Measurements from ENCODE around the gene PDRG1.

Gene PDRG1

GRCh38 chr20:31951530-31952453 lies at the start of gene PDRG1:
PDRG1 (minus strand) TSS chr20:31952046; CDS start chr20:31951961, 85 bp downstream.
- DNase-seq (ENCODE audit: low spot score): peak; percentile 89

GRCh38 chr20:31998246-31998645 lies 46.4 kb upstream of the PDRG1 start:
- DNase-seq (ENCODE audit: low spot score): no peak

- DNase-seq (ENCODE audit: low spot score): no peak
Measured at GRCh38 chr20:31996996-31997395, 45.1 kb upstream of the PDRG1 start.

- no peak for DNase-seq (ENCODE audit: low spot score)
Measured at GRCh38 chr20:31992086-31992485, 40.2 kb upstream of the PDRG1 start.

- no peak for DNase-seq (ENCODE audit: low spot score)
Measured at GRCh38 chr20:31991339-31991705, 39.5 kb upstream of the PDRG1 start.

GRCh38 chr20:31990641-31991338 lies 38.9 kb upstream of the PDRG1 start:
- DNase-seq (ENCODE audit: low spot score): no peak

- DNase-seq (ENCODE audit: low spot score): no peak
Measured at GRCh38 chr20:31989030-31989645, 37.3 kb upstream of the PDRG1 start.

GRCh38 chr20:31988430-31989015 lies 36.7 kb upstream of the PDRG1 start:
- DNase-seq (ENCODE audit: low spot score): no peak

- DNase-seq (ENCODE audit: low spot score): no peak
Measured at GRCh38 chr20:31987744-31988143, 35.9 kb upstream of the PDRG1 start.

- no peak for DNase-seq (ENCODE audit: low spot score)
Measured at GRCh38 chr20:31984981-31985471, 33.2 kb upstream of the PDRG1 start.

GRCh38 chr20:31981784-31982183 lies 29.9 kb upstream of the PDRG1 start:
- no peak for DNase-seq (ENCODE audit: low spot score)

- DNase-seq (ENCODE audit: low spot score): no peak
Measured at GRCh38 chr20:31979713-31980426, 28.0 kb upstream of the PDRG1 start.

GRCh38 chr20:31977080-31977479 lies 25.2 kb upstream of the PDRG1 start:
- DNase-seq (ENCODE audit: low spot score): no peak

GRCh38 chr20:31975874-31976273 lies 24.0 kb upstream of the PDRG1 start:
- no peak for DNase-seq (ENCODE audit: low spot score)

- DNase-seq (ENCODE audit: low spot score): no peak
Measured at GRCh38 chr20:31974951-31975487, 23.2 kb upstream of the PDRG1 start.

- no peak for DNase-seq (ENCODE audit: low spot score)
Measured at GRCh38 chr20:31974296-31974695, 22.4 kb upstream of the PDRG1 start.

GRCh38 chr20:31972471-31973021 lies 20.7 kb upstream of the PDRG1 start:
- DNase-seq (ENCODE audit: low spot score): no peak

GRCh38 chr20:31969991-31970390 lies 18.1 kb upstream of the PDRG1 start:
- no peak for DNase-seq (ENCODE audit: low spot score)

GRCh38 chr20:31968291-31969126 lies 16.7 kb upstream of the PDRG1 start:
- DNase-seq (ENCODE audit: low spot score): no peak

- no peak for DNase-seq (ENCODE audit: low spot score)
Measured at GRCh38 chr20:31967830-31968249, 16.0 kb upstream of the PDRG1 start, which contains the start of gene XKR7. XKR7 (plus strand) TSS chr20:31968151; CDS start chr20:31968176, 25 bp downstream.

Measured in putamen (tissue), 1 donor.